Measurements from ENCODE around the gene ACTR3. TPM values are rescaled to one million over a fixed set of nuclear protein-coding genes. Genes with fewer than 3 reads are reported as not detected.

The ACTR3 gene
- total and polyA plus RNA-seq, 2 of the 4 experiments (the other 2 are of a cell fraction) = 246 to 307 TPM

DNA sequence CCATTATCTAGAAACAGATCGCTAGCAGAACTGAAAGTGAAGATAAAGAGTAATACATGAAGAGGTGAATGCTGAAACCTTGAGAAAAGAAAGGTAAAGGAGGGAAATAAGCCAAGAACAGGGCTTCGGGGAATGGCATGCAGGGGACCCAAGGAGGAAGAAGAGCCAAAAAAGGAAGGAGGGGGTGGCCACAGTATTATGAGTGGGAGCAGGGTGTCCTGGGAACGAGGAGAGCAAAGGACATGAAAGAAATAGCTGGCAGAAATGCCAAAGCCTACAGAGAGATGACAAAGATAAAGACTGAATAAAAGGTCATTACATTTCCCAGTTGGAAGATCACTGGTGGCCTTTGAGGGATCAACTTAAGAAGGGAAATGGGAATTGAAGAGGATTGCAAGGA is 82.9 kb downstream of the ACTR3 start:
- H3K4ac ChIP-seq (ENCODE audit: low read depth, low read length) = no peak overlapping the region
- no peak overlapping the region for H3K4me2 ChIP-seq (ENCODE audit: low read depth, low read length)
- H3K9me1 ChIP-seq (ENCODE audit: insufficient read depth, low read length) = peaks cover 17% of the 10 kb centered on the region
- in situ Hi-C loops (cut with MboI; ENCODE audit: low sequenced_read_pairs) (no loop called here), dilution Hi-C loops (cut with HindIII; ENCODE audit: low sequenced_read_pairs, unreplicated experiment) (no loop called here), intact Hi-C loops (cut with micrococcal nuclease) (no loop called here)
- H4K8ac ChIP-seq (ENCODE audit: low read depth in 2 of 2, low read length in 2 of 2) = no peak overlapping the region
- no peak overlapping the region for H4K5ac ChIP-seq (ENCODE audit: low read depth, low read length)
- no peak overlapping the region for H3K23ac ChIP-seq (ENCODE audit: low read depth, low read length)
- no peaks in the 10 kb centered on the region; the same call in 1 of the 2 replicates for H4K20me1 ChIP-seq (ENCODE audit: insufficient read depth, low read length)
- no peak overlapping the region for H2BK120ac ChIP-seq (ENCODE audit: low read depth, low read length)
- POLR2A ChIA-PET (ENCODE audit: unreplicated experiment) = no interaction called here
- H3K36me3 ChIP-seq (ENCODE audit: control insufficient read depth, insufficient read depth, low read length) = peaks cover 14% of the 10 kb centered on the region
- DNase-seq (no peak), ATAC-seq (ENCODE audit: low read depth) (no peak)
- H2BK5ac ChIP-seq (ENCODE audit: low read depth, low read length, poor library complexity, severe bottlenecking) = no peak overlapping the region
- no TSS peak for BruUV-seq (replicated peaks)
- H3K27ac ChIP-seq (ENCODE audit: insufficient read depth, low read length) = no peak overlapping the region
- H2BK20ac ChIP-seq (ENCODE audit: low read depth, low read length) = no peak overlapping the region
- H3K4me1 ChIP-seq (ENCODE audit: control insufficient read depth, insufficient read depth, low read length) = peaks cover 6% of the 10 kb centered on the region
- H2AFZ ChIP-seq (replicated peaks; ENCODE audit: low read length, poor library complexity) = no peak overlapping the region
- TF ChIP-seq MXI1 (IDR thresholded peaks at IDR 0.05; ENCODE audit: borderline replicate concordance, low read depth, low read length) (no peak), SMC3 (IDR thresholded peaks at IDR 0.05; ENCODE audit: low read depth, low read length) (no peak)
- TF ChIP-seq, protein P1, sequence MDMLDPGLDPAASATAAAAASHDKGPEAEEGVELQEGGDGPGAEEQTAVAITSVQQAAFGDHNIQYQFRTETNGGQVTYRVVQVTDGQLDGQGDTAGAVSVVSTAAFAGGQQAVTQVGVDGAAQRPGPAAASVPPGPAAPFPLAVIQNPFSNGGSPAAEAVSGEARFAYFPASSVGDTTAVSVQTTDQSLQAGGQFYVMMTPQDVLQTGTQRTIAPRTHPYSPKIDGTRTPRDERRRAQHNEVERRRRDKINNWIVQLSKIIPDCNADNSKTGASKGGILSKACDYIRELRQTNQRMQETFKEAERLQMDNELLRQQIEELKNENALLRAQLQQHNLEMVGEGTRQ (IDR thresholded peaks at IDR 0.05; ENCODE audit: low read depth, low read length) = no peak
- H3K9me3 ChIP-seq (ENCODE audit: control insufficient read depth, insufficient read depth, low read length) = no peaks in the 10 kb centered on the region
- H3K9ac ChIP-seq (ENCODE audit: low read depth, low read length) = no peak overlapping the region
- WGBS, 2 experiments (ENCODE audit: extremely low coverage in 2 of 2, insufficient read length in 1 of 2) = 100% methylated on average over 2 of the region's 3 CpGs; no CpG with 5 or more reads in 1 of the 2 experiments
- no peak overlapping the region for H2BK15ac ChIP-seq (ENCODE audit: low read depth, low read length)
- H2AK9ac ChIP-seq (replicated peaks; ENCODE audit: low read depth, low read length, poor library complexity) = no peak overlapping the region
- H3K56ac ChIP-seq (ENCODE audit: extremely low read depth, insufficient read depth, low read length) = no peak overlapping the region
- H2AK5ac ChIP-seq (ENCODE audit: low read depth, low read length) = no peak overlapping the region
- CTCF ChIA-PET = interaction anchor here (0.6 kb wide), 1 partner anchor 389 kb away, joined by 4 read pairs; no protein-coding TSS in a partner anchor
- no peaks in the 10 kb centered on the region for H3K27me3 ChIP-seq (ENCODE audit: control insufficient read depth, insufficient read depth, low read length)
- H3K79me1 ChIP-seq (ENCODE audit: low read depth in 1 of 2, low read length in 2 of 2) = peaks cover 0 to 6% of the 10 kb centered on the region in 2 experiments; a peak in 2 of 4 replicates
- H3K4me3 ChIP-seq (ENCODE audit: insufficient read depth, low read depth, low read length) = no peak overlapping the region
- no peak overlapping the region for H4K91ac ChIP-seq (ENCODE audit: insufficient read depth, low read depth, low read length)
- H3K14ac ChIP-seq (replicated peaks; ENCODE audit: low read depth, low read length) = no peak overlapping the region
- H3K18ac ChIP-seq (ENCODE audit: low read depth, low read length) = no peak overlapping the region
